Measurements from ENCODE around the gene RBL1. TPM values are rescaled to one million over a fixed set of nuclear protein-coding genes. Genes with fewer than 3 reads are reported as not detected.

The RBL1 gene
- total RNA-seq, 6 experiments from 2014 or later, result 1.8 to 3.9 (median 2.2) TPM

- H3K27ac ChIP-seq, result no peak overlapping the region
- no peak overlapping the region for H3K4me3 ChIP-seq
- DNase-seq (no peak), ATAC-seq (peak; percentile 32 to 47 (median 41))
- WGBS (ENCODE audit: insufficient coverage, low coverage, low lambda C conversion rate, missing lambda C conversion rate), result 63% methylated on average over 6 of the region's 6 CpGs
- no peak for TF ChIP-seq POLR2A (IDR thresholded peaks at IDR 0.05)
- TF ChIP-seq, protein P1, sequence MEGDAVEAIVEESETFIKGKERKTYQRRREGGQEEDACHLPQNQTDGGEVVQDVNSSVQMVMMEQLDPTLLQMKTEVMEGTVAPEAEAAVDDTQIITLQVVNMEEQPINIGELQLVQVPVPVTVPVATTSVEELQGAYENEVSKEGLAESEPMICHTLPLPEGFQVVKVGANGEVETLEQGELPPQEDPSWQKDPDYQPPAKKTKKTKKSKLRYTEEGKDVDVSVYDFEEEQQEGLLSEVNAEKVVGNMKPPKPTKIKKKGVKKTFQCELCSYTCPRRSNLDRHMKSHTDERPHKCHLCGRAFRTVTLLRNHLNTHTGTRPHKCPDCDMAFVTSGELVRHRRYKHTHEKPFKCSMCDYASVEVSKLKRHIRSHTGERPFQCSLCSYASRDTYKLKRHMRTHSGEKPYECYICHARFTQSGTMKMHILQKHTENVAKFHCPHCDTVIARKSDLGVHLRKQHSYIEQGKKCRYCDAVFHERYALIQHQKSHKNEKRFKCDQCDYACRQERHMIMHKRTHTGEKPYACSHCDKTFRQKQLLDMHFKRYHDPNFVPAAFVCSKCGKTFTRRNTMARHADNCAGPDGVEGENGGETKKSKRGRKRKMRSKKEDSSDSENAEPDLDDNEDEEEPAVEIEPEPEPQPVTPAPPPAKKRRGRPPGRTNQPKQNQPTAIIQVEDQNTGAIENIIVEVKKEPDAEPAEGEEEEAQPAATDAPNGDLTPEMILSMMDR (IDR thresholded peaks at IDR 0.05), result no peak
- intact Hi-C loops (cut with DNase I), result no loop called here
- H3K27me3 ChIP-seq, result no peaks in the 10 kb centered on the region
- H3K4me1 ChIP-seq, result no peaks in the 10 kb centered on the region
- H3K36me3 ChIP-seq, result no peaks in the 10 kb centered on the region
- H3K9me3 ChIP-seq, result no peaks in the 10 kb centered on the region
Measured at GRCh38 chr20:37123441-37123840, 27.6 kb upstream of the RBL1 start.

DNA sequence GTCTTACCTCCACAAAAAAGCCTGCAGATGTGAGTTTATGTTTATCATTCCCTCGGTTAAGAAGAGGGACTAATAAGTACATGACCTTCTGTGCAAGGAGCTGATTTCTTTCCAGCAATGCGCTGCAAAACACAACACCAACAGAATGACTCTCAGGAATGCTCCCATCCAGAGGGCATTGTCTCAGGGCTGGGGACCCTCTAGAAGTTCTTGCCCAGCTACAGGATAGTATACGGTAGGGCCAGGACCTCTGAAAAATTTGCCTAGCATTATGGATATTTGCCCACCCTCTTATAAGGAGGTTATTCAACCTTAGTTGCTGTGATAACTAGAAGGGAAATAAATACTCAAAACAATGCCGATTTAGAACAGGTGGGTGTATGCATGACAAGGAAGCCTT, 24.7 kb upstream of the RBL1 start:
- Histone ChIP-seq H3K27ac (no peak overlapping the region), H3K4me3 (no peak overlapping the region), H3K27me3 (no peaks in the 10 kb centered on the region), H3K36me3 (no peaks in the 10 kb centered on the region), H3K4me1 (no peaks in the 10 kb centered on the region), H3K9me3 (no peaks in the 10 kb centered on the region)
- 85% methylated on average over 4 of the region's 4 CpGs for WGBS (ENCODE audit: insufficient coverage, low coverage, low lambda C conversion rate, missing lambda C conversion rate)
- ATAC-seq (no peak), DNase-seq (no peak)
- intact Hi-C loops (cut with DNase I), result no loop called here
- TF ChIP-seq, protein P1 (IDR thresholded peaks at IDR 0.05), result no peak
- no peak for TF ChIP-seq POLR2A (IDR thresholded peaks at IDR 0.05)

DNA sequence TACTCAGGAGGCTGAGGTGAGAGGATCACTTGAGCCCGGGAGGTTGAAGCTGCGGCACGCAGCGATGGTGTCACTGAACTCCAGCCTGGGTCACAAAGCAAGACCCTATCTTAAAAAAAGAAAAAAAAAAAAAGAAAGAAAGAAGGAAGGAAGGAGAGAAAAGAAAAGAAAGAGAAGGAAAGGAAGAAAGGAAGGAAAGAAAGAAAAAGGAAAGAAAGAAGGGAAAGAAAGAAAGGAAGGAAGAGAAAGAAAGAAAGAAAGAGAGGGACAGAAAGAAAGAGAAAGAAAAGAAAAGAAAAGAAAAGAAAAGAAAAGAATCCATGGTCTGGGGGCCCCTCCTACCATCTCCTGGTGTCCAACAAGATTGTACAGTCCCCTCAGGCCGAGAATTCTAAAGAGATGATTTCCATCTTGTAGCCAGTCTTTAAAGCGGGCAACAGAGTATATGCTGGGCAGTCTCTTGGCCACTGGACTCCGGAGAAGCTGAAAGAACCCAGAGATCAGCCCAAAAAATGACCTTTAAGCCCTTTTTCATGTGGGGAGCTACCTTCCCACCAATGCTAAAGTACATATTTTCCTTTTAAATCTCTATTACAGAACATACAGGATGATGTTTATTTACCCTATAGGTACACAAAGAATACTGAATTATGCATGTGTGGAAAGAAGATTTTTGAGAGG, 23.7 kb upstream of the RBL1 start:
- H3K9me3 ChIP-seq, result no peaks in the 10 kb centered on the region
- TF ChIP-seq, protein P1 (IDR thresholded peaks at IDR 0.05), result no peak
- TF ChIP-seq POLR2A (IDR thresholded peaks at IDR 0.05), result no peak
- intact Hi-C loops (cut with DNase I), result no loop called here
- no peaks in the 10 kb centered on the region for H3K36me3 ChIP-seq
- H3K4me1 ChIP-seq, result no peaks in the 10 kb centered on the region
- H3K27me3 ChIP-seq, result no peaks in the 10 kb centered on the region
- ATAC-seq (no peak), DNase-seq (no peak)
- 90% methylated on average over 7 of the region's 7 CpGs for WGBS (ENCODE audit: insufficient coverage, low coverage, low lambda C conversion rate, missing lambda C conversion rate)
- H3K4me3 ChIP-seq, result no peak overlapping the region
- H3K27ac ChIP-seq, result no peak overlapping the region

GRCh38 chr20:37114012-37114411, 18.2 kb upstream of the RBL1 start:
- H3K36me3 ChIP-seq, result no peaks in the 10 kb centered on the region
- 88% methylated on average over 6 of the region's 8 CpGs for WGBS (ENCODE audit: insufficient coverage, low coverage, low lambda C conversion rate, missing lambda C conversion rate)
- ATAC-seq (no peak), DNase-seq (no peak)
- no peaks in the 10 kb centered on the region for H3K9me3 ChIP-seq
- H3K4me3 ChIP-seq, result no peak overlapping the region
- TF ChIP-seq POLR2A (IDR thresholded peaks at IDR 0.05), result no peak
- TF ChIP-seq, protein P1 (IDR thresholded peaks at IDR 0.05), result no peak
- H3K27me3 ChIP-seq, result no peaks in the 10 kb centered on the region
- H3K27ac ChIP-seq, result no peak overlapping the region
- H3K4me1 ChIP-seq, result no peaks in the 10 kb centered on the region
- intact Hi-C loops (cut with DNase I), result no loop called here

Measured in right lobe of liver (tissue), 6 donors.